GM21825 (cell line): Measurements from ENCODE around the gene SLC38A3.

Experiments
- ATAC-seq: cut with Tn5 transposase; IDR thresholded peaks from one replicate; pipeline ENCODE4 v1.9.1; 2021; ENCODE audit warnings: mild to moderate bottlenecking, moderate library complexity; ENCODE audit not compliant: unreplicated experiment

SLC38A3 gene

DNA sequence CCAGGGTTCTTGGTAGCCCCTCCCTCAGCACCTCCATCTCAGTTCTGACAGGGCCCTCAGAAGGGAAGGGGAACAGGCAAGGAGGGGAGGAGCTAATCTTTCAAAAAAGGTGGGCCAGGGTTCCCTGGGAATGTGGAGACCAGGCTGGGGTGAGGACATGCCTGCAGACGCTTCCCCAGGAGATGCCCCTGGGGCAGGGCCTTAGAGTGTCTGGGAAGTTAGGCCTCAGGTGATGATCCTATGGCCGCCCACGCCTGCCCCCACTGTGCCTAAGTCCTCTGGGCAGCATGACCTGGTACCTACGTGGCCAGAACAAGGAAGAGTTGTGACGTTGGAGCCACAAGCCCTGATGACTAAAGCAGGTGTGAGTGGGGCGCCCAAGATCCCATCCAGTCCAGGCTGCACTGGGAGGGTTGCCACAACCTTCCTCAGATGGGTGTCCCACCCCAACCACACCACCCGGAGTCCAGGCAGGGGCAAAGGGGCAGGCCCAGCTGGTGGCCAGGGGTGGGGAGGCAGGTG is 60.0 kb downstream of the SLC38A3 start:
- no peak for ATAC-seq

DNA sequence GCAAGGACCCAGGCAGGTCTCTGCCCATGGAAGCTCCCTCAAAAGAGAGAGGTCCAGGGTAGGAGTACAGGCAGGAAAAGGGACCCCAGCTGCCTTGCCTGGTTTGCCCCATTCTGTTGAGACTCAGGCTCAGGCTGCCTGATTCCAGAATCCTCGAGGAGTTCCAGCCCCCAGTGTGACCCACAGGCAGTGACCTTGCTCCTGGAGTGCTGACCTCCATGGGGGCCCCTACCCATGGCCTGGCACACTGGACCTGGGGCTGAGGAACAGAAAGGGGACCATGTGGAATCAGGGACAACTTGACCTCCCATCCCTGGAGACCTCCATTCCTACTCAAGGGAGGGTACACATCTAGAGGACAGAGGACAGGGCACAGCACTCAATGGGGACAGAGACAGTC is 60.5 kb downstream of the SLC38A3 start:
- no peak for ATAC-seq

DNA sequence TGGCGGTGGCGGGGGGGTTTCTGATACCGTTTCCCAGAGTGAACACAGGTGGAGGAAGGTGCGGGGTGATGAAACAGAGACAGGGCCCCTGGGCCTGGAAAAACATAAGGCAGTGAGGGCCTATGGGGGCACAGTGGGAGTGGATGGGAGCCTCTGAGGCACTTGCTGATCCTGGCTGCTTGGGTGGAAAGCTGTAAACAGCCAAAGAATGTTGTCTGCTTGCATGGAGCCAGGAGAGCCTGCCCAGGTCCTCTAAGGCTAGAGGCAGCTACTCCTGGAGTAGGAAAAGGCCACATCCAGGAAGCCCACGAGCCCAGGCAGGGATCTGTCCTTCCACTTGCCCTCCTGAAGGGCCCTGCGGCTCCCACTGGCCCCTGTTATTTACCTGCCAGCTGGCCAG is 60.9 kb downstream of the SLC38A3 start:
- no peak for ATAC-seq

DNA sequence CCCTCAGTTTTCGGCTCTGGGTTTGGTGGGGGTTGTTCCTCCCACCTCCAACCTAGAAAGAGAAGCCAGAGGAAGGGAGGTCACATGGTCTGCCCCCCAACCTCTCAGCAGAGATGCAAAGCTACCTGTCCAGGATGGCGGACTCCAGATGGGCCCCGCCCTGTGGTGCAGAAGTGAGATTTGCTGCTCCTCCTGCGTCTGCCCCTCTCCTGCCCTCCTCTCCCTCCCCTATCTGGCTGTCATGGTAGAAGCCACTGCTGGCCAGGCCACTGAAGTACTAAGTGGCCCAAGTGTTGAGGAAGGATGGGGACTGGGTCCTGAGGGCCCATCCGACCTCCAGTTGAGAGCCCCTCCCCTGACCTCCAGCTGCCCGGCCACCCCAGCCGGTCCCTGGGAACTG is 61.8 kb downstream of the SLC38A3 start:
- ATAC-seq, result no peak

DNA sequence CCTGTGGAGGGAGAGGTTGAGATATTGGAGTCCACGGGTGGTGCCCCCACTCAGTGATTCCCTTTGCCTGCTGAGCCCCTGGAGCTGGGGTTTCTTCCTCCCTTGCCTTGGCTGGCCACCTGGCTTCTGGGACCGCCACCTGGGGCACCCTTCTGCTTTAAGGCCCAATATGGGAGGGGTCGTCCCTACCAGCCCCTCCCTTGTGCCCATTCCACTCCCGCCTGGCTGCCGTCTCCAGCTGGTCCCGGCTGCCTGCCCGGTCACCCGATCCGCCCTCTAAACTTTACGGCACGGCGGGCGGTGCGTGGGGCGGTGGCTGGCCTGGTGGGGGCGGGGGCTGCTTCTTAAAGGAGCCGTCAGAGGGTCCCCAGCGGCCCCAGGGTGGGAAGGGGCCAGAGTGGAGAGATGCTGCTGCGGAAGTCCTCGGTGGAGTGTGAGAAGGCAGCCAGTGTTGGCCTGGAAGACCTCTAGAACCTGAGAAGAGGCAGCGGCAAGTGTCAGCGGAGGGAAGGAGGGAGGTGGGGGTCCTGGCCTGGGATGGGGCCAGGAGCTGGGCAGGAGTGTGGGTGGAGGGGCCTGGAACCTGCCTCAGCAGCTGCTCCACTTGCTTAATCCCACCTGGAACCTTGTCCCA is 62.3 kb downstream of the SLC38A3 start:
- no peak for ATAC-seq

DNA sequence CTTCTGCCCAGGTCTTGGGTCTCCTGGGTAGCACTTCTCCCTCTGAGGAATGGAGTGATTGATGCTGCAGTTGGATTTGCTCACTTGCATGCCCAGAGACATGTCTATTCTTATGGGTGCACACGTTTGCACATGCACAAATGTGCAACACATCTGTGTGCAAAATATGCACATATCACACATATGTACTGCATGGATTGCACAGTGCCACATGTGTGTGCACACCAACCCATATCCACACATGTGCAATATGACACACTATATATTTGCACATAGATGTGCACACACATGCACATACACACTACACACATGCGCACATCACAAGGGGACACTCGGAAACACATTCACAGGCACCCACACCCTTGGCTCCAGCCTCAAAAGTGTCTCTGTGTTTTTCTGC is 63.2 kb downstream of the SLC38A3 start:
- no peak for ATAC-seq

GRCh38 chr3:50268703-50269451 is 63.8 kb downstream of the SLC38A3 start, which contains the start of gene SEMA3B:
TSS of gene SEMA3B (plus strand) at chr3:50269147. CDS start at chr3:50269241, 94 bp downstream.
- no peak for ATAC-seq

- no peak for ATAC-seq
Measured at GRCh38 chr3:50269460-50269859, 64.4 kb downstream of the SLC38A3 start.

DNA sequence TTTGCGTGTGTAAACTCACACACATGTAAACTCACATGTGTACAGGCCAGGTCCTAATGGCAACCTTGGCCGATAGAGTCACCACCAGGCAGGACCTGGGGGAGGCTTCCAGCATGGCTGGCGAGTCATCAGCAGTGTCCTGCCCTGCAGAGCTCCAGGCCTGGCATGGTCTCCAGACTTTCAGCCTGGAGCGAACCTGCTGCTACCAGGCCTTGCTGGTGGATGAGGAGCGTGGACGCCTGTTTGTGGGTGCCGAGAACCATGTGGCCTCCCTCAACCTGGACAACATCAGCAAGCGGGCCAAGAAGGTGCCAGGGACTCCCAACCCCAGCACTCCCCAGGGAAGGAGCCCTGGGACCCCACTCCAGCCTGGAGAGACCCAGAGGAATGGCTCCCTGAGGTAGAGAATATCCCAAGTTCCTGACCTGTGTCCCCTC is 64.9 kb downstream of the SLC38A3 start:
- no peak for ATAC-seq

- no peak for ATAC-seq
Measured at GRCh38 chr3:50270422-50271224, 65.6 kb downstream of the SLC38A3 start.
